ENCODE data around the gene CFAP45. TPM values are rescaled to one million over a fixed set of nuclear protein-coding genes. Genes with fewer than 3 reads are reported as not detected.
A peak's percentile ranks its signal among the peaks of the same experiment; 100 is the strongest.

Gene CFAP45
- total RNA-seq, 1 donor from 2014 or later: 1.7 TPM

DNA sequence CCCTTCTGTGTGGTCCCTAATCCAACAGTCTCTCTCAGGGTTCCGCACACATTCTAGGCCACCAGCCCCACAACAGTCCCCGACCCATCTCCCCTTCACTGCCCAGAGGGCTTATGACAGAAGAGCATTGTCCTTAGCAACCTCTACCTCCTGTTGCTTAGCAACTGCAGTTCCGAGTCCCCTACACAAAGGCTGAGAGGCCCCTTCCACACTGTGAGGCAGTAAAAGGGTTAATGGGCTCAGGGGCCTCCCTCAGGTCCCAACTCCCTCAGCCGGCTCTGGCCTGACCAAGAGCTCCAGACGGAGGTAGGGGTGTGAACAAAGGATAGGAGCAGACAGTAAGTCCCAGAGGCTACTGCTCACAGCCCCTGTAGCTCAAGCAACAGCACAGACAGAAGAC, 41.2 kb upstream of the CFAP45 start:
- Mint-ChIP-seq H3K9me3 (no peaks in the 10 kb centered on the region), H3K4me3 (no peak overlapping the region), H3K36me3 (ENCODE audit: low read depth) (no peaks in the 10 kb centered on the region), H3K27ac (no peak overlapping the region), H3K27me3 (ENCODE audit: insufficient read depth) (peaks cover 36% of the 10 kb centered on the region), H3K4me1 (ENCODE audit: low read depth) (peaks cover 14% of the 10 kb centered on the region)
- intact Hi-C loops (cut with micrococcal nuclease): no loop called here
- no peak for DNase-seq (ENCODE audit: low spot score)

GRCh38 chr1:159940006-159940620, 40.1 kb upstream of the CFAP45 start:
- H3K9me3 Mint-ChIP-seq: no peaks in the 10 kb centered on the region
- intact Hi-C loops (cut with micrococcal nuclease): no loop called here
- no peak overlapping the region for H3K27ac Mint-ChIP-seq
- no peak overlapping the region for H3K4me3 Mint-ChIP-seq
- H3K27me3 Mint-ChIP-seq (ENCODE audit: insufficient read depth): peaks cover 35% of the 10 kb centered on the region
- DNase-seq (ENCODE audit: low spot score): no peak
- peaks cover 11% of the 10 kb centered on the region for H3K4me1 Mint-ChIP-seq (ENCODE audit: low read depth)
- H3K36me3 Mint-ChIP-seq (ENCODE audit: low read depth): no peaks in the 10 kb centered on the region

DNA sequence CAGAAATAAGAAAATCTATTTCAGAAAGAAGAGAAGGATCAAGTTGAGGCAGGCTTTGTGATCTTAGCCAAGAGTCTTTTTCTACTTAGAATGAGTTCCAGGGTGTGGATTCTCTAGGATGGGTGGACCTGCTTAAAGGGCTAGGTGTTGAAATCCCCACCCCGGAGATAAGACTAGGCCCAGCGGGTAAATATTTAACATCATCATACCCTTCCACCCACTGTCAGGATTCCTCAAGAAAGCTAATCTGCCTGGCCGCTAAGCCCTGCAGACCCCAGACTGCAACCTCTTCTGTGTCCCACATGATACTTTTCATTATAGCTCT, 39.7 kb upstream of the CFAP45 start:
- Mint-ChIP-seq H3K36me3 (ENCODE audit: low read depth) (no peaks in the 10 kb centered on the region), H3K9me3 (no peaks in the 10 kb centered on the region), H3K4me1 (ENCODE audit: low read depth) (peaks cover 9% of the 10 kb centered on the region), H3K27me3 (ENCODE audit: insufficient read depth) (peaks cover 30% of the 10 kb centered on the region), H3K4me3 (no peak overlapping the region), H3K27ac (no peak overlapping the region)
- intact Hi-C loops (cut with micrococcal nuclease): loop anchor here (10.0 kb wide), 1 partner anchor 435 kb away; no protein-coding TSS in a partner anchor
- DNase-seq (ENCODE audit: low spot score): no peak

DNA sequence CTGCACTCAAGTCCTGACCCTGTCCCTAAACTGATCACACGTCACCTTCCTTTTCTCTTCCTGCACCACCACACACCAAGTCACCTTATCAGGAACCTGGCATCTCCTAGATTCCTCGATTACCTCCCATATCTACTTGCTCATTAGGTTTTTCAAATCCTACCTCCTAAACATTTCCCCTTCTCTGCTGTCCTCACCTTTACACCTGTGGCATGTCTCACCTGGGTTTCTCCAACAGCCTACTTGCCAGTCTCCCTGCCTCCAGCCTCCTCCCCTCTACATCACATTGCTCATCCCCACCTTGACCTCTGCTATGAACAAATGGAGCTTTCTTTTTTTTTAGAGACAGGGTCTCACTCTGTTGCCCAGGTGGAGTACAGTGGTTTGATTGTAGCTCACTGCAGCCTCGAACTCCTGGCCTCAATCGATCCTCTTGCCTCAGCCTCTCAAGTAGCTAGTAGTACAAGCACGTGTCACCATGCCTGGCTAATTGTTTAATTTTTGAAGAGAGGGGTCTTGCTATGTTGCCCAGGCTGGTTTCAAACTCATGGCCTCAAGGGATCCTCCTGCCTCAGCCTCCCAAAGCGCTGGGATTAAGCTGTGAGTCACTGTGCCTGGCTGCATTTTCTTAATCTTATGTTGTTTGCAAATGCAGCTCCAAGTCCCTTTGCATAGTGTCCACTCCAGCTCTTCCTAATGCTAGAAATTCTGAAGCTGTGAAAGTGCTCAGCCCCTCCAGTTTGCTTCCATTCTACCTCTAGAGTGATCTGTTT, 39.1 kb upstream of the CFAP45 start:
- Mint-ChIP-seq H3K27ac (peak overlapping the region; percentile 67), H3K4me1 (ENCODE audit: low read depth) (peaks cover 9% of the 10 kb centered on the region), H3K27me3 (ENCODE audit: insufficient read depth) (peaks cover 26% of the 10 kb centered on the region), H3K4me3 (no peak overlapping the region), H3K9me3 (no peaks in the 10 kb centered on the region), H3K36me3 (ENCODE audit: low read depth) (no peaks in the 10 kb centered on the region)
- intact Hi-C loops (cut with micrococcal nuclease): loop anchor here (10.0 kb wide), 1 partner anchor 436 kb away; no protein-coding TSS in a partner anchor
- no peak for DNase-seq (ENCODE audit: low spot score)

- H3K4me1 Mint-ChIP-seq (ENCODE audit: low read depth): peaks cover 9% of the 10 kb centered on the region
- no peak for DNase-seq (ENCODE audit: low spot score)
- H3K27ac Mint-ChIP-seq: no peak overlapping the region
- peaks cover 20% of the 10 kb centered on the region for H3K27me3 Mint-ChIP-seq (ENCODE audit: insufficient read depth)
- intact Hi-C loops (cut with micrococcal nuclease): loop anchor here (10.0 kb wide), 1 partner anchor 436 kb away; no protein-coding TSS in a partner anchor
- no peaks in the 10 kb centered on the region for H3K9me3 Mint-ChIP-seq
- H3K36me3 Mint-ChIP-seq (ENCODE audit: low read depth): no peaks in the 10 kb centered on the region
- H3K4me3 Mint-ChIP-seq: no peak overlapping the region
Measured at GRCh38 chr1:159938211-159938852, 38.4 kb upstream of the CFAP45 start.

- H3K4me1 Mint-ChIP-seq (ENCODE audit: low read depth): peaks cover 9% of the 10 kb centered on the region
- no peaks in the 10 kb centered on the region for H3K36me3 Mint-ChIP-seq (ENCODE audit: low read depth)
- no peaks in the 10 kb centered on the region for H3K9me3 Mint-ChIP-seq
- intact Hi-C loops (cut with micrococcal nuclease): loop anchor here (10.0 kb wide), 1 partner anchor 438 kb away; no protein-coding TSS in a partner anchor
- DNase-seq (ENCODE audit: low spot score): no peak
- H3K4me3 Mint-ChIP-seq: no peak overlapping the region
- H3K27ac Mint-ChIP-seq: no peak overlapping the region
- peaks cover 18% of the 10 kb centered on the region for H3K27me3 Mint-ChIP-seq (ENCODE audit: insufficient read depth)
Measured at GRCh38 chr1:159937054-159937750, 37.2 kb upstream of the CFAP45 start.

GRCh38 chr1:159936273-159936904, 36.4 kb upstream of the CFAP45 start:
- Mint-ChIP-seq H3K27ac (no peak overlapping the region), H3K9me3 (no peaks in the 10 kb centered on the region), H3K4me3 (no peak overlapping the region), H3K36me3 (ENCODE audit: low read depth) (no peaks in the 10 kb centered on the region), H3K27me3 (ENCODE audit: insufficient read depth) (peaks cover 16% of the 10 kb centered on the region), H3K4me1 (ENCODE audit: low read depth) (peaks cover 9% of the 10 kb centered on the region)
- intact Hi-C loops (cut with micrococcal nuclease): loop anchor here (1.0 to 10.0 kb wide), 4 partner anchors 11 to 438 kb away; partner anchors contain the start of gene TAGLN2
- peak; percentile 76 for DNase-seq (ENCODE audit: low spot score)

DNA sequence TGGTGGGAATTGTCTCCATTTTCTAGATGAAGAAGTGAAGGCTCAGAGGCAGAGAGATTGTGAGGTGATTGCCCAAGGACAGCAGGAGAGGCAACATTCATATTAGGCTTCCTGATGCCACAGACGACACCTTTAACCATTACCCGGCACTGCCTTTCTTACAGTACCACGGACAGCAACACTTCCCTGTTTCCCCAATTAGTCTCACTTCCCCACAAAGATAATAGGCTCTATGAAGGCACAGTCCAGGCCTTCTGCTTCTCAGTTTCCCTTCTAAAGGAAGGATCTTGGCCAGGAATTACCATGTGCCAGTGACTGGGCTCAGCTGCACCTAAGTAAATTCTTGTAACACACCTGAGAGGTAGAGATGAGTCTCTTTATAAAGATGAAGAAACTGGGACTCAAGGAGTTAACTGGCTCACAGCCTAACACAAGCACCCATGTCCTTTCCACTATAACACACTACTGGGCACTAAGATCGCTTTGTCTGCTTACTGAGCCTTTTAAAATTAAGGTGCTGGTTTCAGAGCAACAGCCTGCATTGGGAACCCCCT, 35.8 kb upstream of the CFAP45 start:
- Mint-ChIP-seq H3K27ac (no peak overlapping the region), H3K9me3 (no peaks in the 10 kb centered on the region), H3K4me1 (ENCODE audit: low read depth) (peaks cover 9% of the 10 kb centered on the region), H3K36me3 (ENCODE audit: low read depth) (no peaks in the 10 kb centered on the region), H3K27me3 (ENCODE audit: insufficient read depth) (peaks cover 16% of the 10 kb centered on the region), H3K4me3 (no peak overlapping the region)
- intact Hi-C loops (cut with micrococcal nuclease): loop anchor here (1.0 to 10.0 kb wide), 4 partner anchors 10 to 439 kb away; partner anchors contain the start of gene TAGLN2
- no peak for DNase-seq (ENCODE audit: low spot score)

DNA sequence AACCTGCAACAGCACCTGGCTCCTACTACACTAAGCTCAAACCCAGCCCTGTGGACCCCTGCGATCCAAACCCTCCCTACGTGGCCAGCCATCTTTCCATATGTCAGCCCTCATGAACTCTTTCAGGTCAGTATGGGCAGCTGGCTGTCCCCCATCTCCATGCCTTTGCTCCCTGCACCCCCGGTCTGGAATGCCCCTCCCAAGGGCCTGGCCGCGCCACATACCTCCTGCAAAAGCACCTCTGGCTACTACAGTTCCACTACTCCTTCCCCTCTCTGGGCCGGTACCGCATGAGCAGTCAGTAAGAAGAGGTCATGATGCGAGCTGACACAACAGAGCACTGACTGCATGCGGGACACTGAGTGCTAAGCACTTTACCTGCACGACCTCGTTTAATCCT, 35.3 kb upstream of the CFAP45 start:
- Mint-ChIP-seq H3K36me3 (ENCODE audit: low read depth) (no peaks in the 10 kb centered on the region), H3K4me1 (ENCODE audit: low read depth) (peaks cover 9% of the 10 kb centered on the region), H3K9me3 (no peaks in the 10 kb centered on the region), H3K4me3 (no peak overlapping the region), H3K27me3 (ENCODE audit: insufficient read depth) (peaks cover 16% of the 10 kb centered on the region), H3K27ac (no peak overlapping the region)
- no peak for DNase-seq (ENCODE audit: low spot score)
- intact Hi-C loops (cut with micrococcal nuclease): loop anchor here (10.0 kb wide), 1 partner anchor 439 kb away; no protein-coding TSS in a partner anchor

DNA sequence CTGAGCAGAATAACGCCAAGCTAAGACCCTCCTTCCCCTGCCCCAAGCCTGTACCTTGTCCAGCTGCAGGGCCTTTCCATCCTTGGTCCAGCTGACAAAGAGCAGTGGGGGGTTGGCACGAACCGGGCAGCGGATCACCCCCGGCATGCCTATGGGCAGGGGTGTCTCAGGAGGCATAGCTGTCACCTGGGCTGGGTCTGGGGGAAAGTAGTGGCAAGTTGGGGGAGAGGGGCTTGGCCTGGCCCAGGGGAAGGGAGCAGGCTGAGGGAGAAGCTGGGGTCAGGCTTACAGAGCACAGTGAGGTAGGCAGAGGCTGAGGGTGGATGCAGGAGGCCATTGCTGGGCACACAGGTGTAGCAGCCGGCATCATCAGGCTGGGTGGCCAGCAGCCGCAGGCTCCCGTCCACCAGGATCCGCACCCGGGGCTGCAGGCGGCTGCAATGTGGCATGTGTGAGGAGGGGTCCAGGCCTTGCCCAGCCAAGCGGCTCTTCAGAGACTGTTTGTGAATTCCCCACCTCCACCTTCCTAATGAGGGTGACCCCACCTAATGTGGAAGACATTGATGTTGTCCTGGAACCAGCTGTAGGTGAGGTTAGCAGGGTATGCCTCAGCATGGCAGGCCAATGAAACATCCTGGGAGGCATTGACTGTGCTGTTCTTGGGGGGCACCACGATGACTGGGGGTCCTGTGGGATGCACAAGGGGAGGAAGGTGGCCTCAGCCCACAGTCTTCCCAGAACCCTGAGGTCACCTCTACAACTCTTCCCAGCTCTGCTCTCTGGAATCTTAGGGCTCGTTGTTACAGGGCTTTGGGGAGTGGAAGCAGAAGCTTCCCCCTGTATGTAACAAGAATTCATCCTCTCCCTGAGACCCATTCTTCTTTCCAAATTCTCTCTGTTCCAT, 34.4 kb upstream of the CFAP45 start:
- no peak overlapping the region for H3K4me3 Mint-ChIP-seq
- no peak for DNase-seq (ENCODE audit: low spot score)
- H3K36me3 Mint-ChIP-seq (ENCODE audit: low read depth): no peaks in the 10 kb centered on the region
- H3K27me3 Mint-ChIP-seq (ENCODE audit: insufficient read depth): peaks cover 16% of the 10 kb centered on the region
- intact Hi-C loops (cut with micrococcal nuclease): loop anchor here (10.0 kb wide), 1 partner anchor 440 kb away; no protein-coding TSS in a partner anchor
- no peak overlapping the region for H3K27ac Mint-ChIP-seq
- H3K4me1 Mint-ChIP-seq (ENCODE audit: low read depth): peaks cover 9% of the 10 kb centered on the region
- no peaks in the 10 kb centered on the region for H3K9me3 Mint-ChIP-seq

GRCh38 chr1:159933347-159933746, 33.4 kb upstream of the CFAP45 start:
- Mint-ChIP-seq H3K36me3 (ENCODE audit: low read depth) (no peaks in the 10 kb centered on the region), H3K9me3 (no peaks in the 10 kb centered on the region), H3K27ac (no peak overlapping the region), H3K4me3 (no peak overlapping the region), H3K27me3 (ENCODE audit: insufficient read depth) (peaks cover 12% of the 10 kb centered on the region), H3K4me1 (ENCODE audit: low read depth) (peaks cover 7% of the 10 kb centered on the region)
- intact Hi-C loops (cut with micrococcal nuclease): loop anchor here (10.0 kb wide), 1 partner anchor 441 kb away; no protein-coding TSS in a partner anchor
- no peak for DNase-seq (ENCODE audit: low spot score)
